ENCODE results near the gene KIAA0825.

KIAA0825 gene

GRCh38 chr5:94459915-94460314 is 158.5 kb downstream of the KIAA0825 start:
- TF ChIP-seq, protein P1, sequence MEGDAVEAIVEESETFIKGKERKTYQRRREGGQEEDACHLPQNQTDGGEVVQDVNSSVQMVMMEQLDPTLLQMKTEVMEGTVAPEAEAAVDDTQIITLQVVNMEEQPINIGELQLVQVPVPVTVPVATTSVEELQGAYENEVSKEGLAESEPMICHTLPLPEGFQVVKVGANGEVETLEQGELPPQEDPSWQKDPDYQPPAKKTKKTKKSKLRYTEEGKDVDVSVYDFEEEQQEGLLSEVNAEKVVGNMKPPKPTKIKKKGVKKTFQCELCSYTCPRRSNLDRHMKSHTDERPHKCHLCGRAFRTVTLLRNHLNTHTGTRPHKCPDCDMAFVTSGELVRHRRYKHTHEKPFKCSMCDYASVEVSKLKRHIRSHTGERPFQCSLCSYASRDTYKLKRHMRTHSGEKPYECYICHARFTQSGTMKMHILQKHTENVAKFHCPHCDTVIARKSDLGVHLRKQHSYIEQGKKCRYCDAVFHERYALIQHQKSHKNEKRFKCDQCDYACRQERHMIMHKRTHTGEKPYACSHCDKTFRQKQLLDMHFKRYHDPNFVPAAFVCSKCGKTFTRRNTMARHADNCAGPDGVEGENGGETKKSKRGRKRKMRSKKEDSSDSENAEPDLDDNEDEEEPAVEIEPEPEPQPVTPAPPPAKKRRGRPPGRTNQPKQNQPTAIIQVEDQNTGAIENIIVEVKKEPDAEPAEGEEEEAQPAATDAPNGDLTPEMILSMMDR (IDR thresholded peaks at IDR 0.05; ENCODE audit: borderline replicate concordance, control extremely low read depth, extremely low read depth, insufficient read depth, missing control alignments): no peak
- no peak for DNase-seq (ENCODE audit: low spot score)
- in situ Hi-C loops (cut with MboI; ENCODE audit: low sequenced_read_pairs, unreplicated experiment): no loop called here

- in situ Hi-C loops (cut with MboI; ENCODE audit: low sequenced_read_pairs, unreplicated experiment): no loop called here
- TF ChIP-seq, protein P1 (IDR thresholded peaks at IDR 0.05; ENCODE audit: borderline replicate concordance, control extremely low read depth, extremely low read depth, insufficient read depth, missing control alignments): no peak
- no peak for DNase-seq (ENCODE audit: low spot score)
These were observed 160.6 kb downstream of the KIAA0825 start for GRCh38 chr5:94457788-94458187.

- in situ Hi-C loops (cut with MboI; ENCODE audit: low sequenced_read_pairs, unreplicated experiment): no loop called here
- TF ChIP-seq, protein P1 (IDR thresholded peaks at IDR 0.05; ENCODE audit: borderline replicate concordance, control extremely low read depth, extremely low read depth, insufficient read depth, missing control alignments): no peak
- no peak for DNase-seq (ENCODE audit: low spot score)
These were observed 172.7 kb downstream of the KIAA0825 start for GRCh38 chr5:94445726-94446125.

- in situ Hi-C loops (cut with MboI; ENCODE audit: low sequenced_read_pairs, unreplicated experiment): no loop called here
- TF ChIP-seq, protein P1 (IDR thresholded peaks at IDR 0.05; ENCODE audit: borderline replicate concordance, control extremely low read depth, extremely low read depth, insufficient read depth, missing control alignments): no peak
- DNase-seq (ENCODE audit: low spot score): no peak
These were observed 175.4 kb downstream of the KIAA0825 start for GRCh38 chr5:94442991-94443390.

DNA sequence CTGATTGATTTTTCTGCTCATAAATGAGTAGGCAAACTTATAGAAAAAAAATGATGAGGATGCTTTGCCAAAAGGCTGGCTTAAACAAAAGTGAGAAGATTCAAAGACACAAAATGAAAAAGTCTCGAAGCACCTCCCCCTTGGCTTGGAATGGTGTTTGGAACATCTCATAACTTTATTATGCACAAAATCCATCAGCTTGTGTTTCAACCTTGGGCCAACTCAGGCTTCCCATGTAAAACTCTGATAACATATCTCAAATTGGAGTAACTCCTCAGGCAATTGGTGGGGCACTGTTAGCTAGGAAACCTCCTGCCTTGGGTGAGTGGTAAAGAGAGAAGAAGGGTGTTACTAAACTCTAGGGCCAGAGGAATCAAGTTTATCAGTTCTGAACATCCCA is 176.3 kb downstream of the KIAA0825 start:
- TF ChIP-seq, protein P1 (IDR thresholded peaks at IDR 0.05; ENCODE audit: borderline replicate concordance, control extremely low read depth, extremely low read depth, insufficient read depth, missing control alignments): no peak
- in situ Hi-C loops (cut with MboI; ENCODE audit: low sequenced_read_pairs, unreplicated experiment): no loop called here
- DNase-seq (ENCODE audit: low spot score): no peak

GRCh38 chr5:94440015-94440414 is 178.4 kb downstream of the KIAA0825 start:
- in situ Hi-C loops (cut with MboI; ENCODE audit: low sequenced_read_pairs, unreplicated experiment): no loop called here
- no peak for DNase-seq (ENCODE audit: low spot score)
- TF ChIP-seq, protein P1 (IDR thresholded peaks at IDR 0.05; ENCODE audit: borderline replicate concordance, control extremely low read depth, extremely low read depth, insufficient read depth, missing control alignments): no peak
